Measurements from ENCODE around the gene ADD2. TPM values are rescaled to one million over a fixed set of nuclear protein-coding genes. Genes with fewer than 3 reads are reported as not detected.

ADD2 gene
- total and polyA plus RNA-seq, 2 experiments from 2014 or later: 4.7 to 40.0 TPM

- no peaks in the 10 kb centered on the region for H3K9me3 ChIP-seq (ENCODE audit: low read depth)
- H3K27me3 ChIP-seq: no peaks in the 10 kb centered on the region
- H3K36me3 ChIP-seq: no peaks in the 10 kb centered on the region
- H3K4me3 ChIP-seq: no peak overlapping the region
- H3K27ac ChIP-seq: no peak overlapping the region
- no peaks in the 10 kb centered on the region for H3K4me1 ChIP-seq (ENCODE audit: low read depth)
- TF ChIP-seq CTCF (IDR thresholded peaks at IDR 0.05; ENCODE audit: low read depth, low read length): no peak
- no peak for DNase-seq (ENCODE audit: low read depth in 1 of 2, low spot score in 1 of 2)
Observed at GRCh38 chr2:70668911-70669310, 99.1 kb downstream of the ADD2 start.

- no peaks in the 10 kb centered on the region for H3K36me3 ChIP-seq
- no peak overlapping the region for H3K27ac ChIP-seq
- no peaks in the 10 kb centered on the region for H3K4me1 ChIP-seq (ENCODE audit: low read depth)
- no peak overlapping the region for H3K4me3 ChIP-seq
- H3K27me3 ChIP-seq: no peaks in the 10 kb centered on the region
- no peak for TF ChIP-seq CTCF (IDR thresholded peaks at IDR 0.05; ENCODE audit: low read depth, low read length)
- H3K9me3 ChIP-seq (ENCODE audit: low read depth): no peaks in the 10 kb centered on the region
- no peak for DNase-seq (ENCODE audit: low read depth in 1 of 2, low spot score in 1 of 2)
Observed at GRCh38 chr2:70668432-70668831, 99.6 kb downstream of the ADD2 start.

- TF ChIP-seq CTCF (IDR thresholded peaks at IDR 0.05; ENCODE audit: low read depth, low read length): no peak
- H3K4me1 ChIP-seq (ENCODE audit: low read depth): no peaks in the 10 kb centered on the region
- no peaks in the 10 kb centered on the region for H3K27me3 ChIP-seq
- no peak overlapping the region for H3K4me3 ChIP-seq
- H3K27ac ChIP-seq: no peak overlapping the region
- H3K36me3 ChIP-seq: no peaks in the 10 kb centered on the region
- no peaks in the 10 kb centered on the region for H3K9me3 ChIP-seq (ENCODE audit: low read depth)
- DNase-seq (ENCODE audit: low read depth in 1 of 2, low spot score in 1 of 2): no peak
Observed at GRCh38 chr2:70664525-70664924, 103.5 kb downstream of the ADD2 start.

- H3K36me3 ChIP-seq: no peaks in the 10 kb centered on the region
- H3K4me1 ChIP-seq (ENCODE audit: low read depth): no peaks in the 10 kb centered on the region
- DNase-seq (ENCODE audit: low read depth in 1 of 2, low spot score in 1 of 2): no peak
- no peak for TF ChIP-seq CTCF (IDR thresholded peaks at IDR 0.05; ENCODE audit: low read depth, low read length)
- no peaks in the 10 kb centered on the region for H3K9me3 ChIP-seq (ENCODE audit: low read depth)
- H3K27me3 ChIP-seq: no peaks in the 10 kb centered on the region
- H3K27ac ChIP-seq: no peak overlapping the region
- no peak overlapping the region for H3K4me3 ChIP-seq
Observed at GRCh38 chr2:70663411-70663810, 104.6 kb downstream of the ADD2 start.

GRCh38 chr2:70659551-70659950 lies 108.4 kb downstream of the ADD2 start:
- Histone ChIP-seq H3K27me3 (no peaks in the 10 kb centered on the region), H3K9me3 (ENCODE audit: low read depth) (no peaks in the 10 kb centered on the region), H3K27ac (no peak overlapping the region), H3K4me3 (no peak overlapping the region), H3K36me3 (no peaks in the 10 kb centered on the region), H3K4me1 (ENCODE audit: low read depth) (no peaks in the 10 kb centered on the region)
- no peak for TF ChIP-seq CTCF (IDR thresholded peaks at IDR 0.05; ENCODE audit: low read depth, low read length)
- DNase-seq (ENCODE audit: low read depth in 1 of 2, low spot score in 1 of 2): no peak

GRCh38 chr2:70658476-70658875 lies 109.5 kb downstream of the ADD2 start:
- H3K9me3 ChIP-seq (ENCODE audit: low read depth): no peaks in the 10 kb centered on the region
- peaks cover 3% of the 10 kb centered on the region for H3K27me3 ChIP-seq
- TF ChIP-seq CTCF (IDR thresholded peaks at IDR 0.05; ENCODE audit: low read depth, low read length): no peak
- no peak overlapping the region for H3K27ac ChIP-seq
- no peaks in the 10 kb centered on the region for H3K4me1 ChIP-seq (ENCODE audit: low read depth)
- no peak for DNase-seq (ENCODE audit: low read depth in 1 of 2, low spot score in 1 of 2)
- no peaks in the 10 kb centered on the region for H3K36me3 ChIP-seq
- H3K4me3 ChIP-seq: no peak overlapping the region

All from cardiac muscle cell (in vitro differentiated cells and primary cell).